ENCODE measurements around the gene NEDD4.

Gene NEDD4

DNA sequence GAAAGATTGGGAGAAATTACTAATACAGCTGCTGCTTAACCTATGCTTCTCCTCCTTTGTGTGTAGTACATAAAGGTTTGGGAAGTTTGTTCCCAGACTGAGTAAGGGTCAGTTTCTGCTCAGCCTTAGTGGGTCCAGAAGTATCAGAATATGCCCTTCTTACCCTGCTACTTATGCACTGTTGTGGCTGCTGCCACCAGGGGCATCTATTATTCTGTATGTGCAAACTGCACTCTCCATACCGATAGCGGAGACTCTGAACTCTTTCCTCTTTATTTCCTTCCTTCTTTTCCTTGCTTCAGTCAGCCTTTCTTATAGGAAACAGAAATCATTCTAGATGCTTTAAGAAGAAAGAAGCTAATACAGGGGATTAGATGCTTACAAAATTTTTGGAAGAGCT is 4.0 kb downstream of the NEDD4 start:
- no peak for TF ChIP-seq POLR2A (IDR thresholded peaks at IDR 0.05; ENCODE audit: extremely low read depth, insufficient read length)
- no peak for DNase-seq (ENCODE audit: low read depth)
- no peak overlapping the region for H3K4me3 ChIP-seq (ENCODE audit: low read depth, low read length)

GRCh38 chr15:55981582-55982249 is 11.7 kb downstream of the NEDD4 start:
- H3K4me3 ChIP-seq (ENCODE audit: low read depth, low read length): no peak overlapping the region
- TF ChIP-seq MYC (IDR thresholded peaks at IDR 0.05; ENCODE audit: low read depth, low read length) (no peak), POLR2A (IDR thresholded peaks at IDR 0.05; ENCODE audit: extremely low read depth, insufficient read length) (no peak), CTCF (IDR thresholded peaks at IDR 0.05; ENCODE audit: low read depth, low read length) (no peak)
- TF ChIP-seq, protein P1, sequence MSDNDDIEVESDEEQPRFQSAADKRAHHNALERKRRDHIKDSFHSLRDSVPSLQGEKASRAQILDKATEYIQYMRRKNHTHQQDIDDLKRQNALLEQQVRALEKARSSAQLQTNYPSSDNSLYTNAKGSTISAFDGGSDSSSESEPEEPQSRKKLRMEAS (IDR thresholded peaks at IDR 0.05; ENCODE audit: low read depth, low read length): no peak
- DNase-seq (ENCODE audit: low read depth): no peak

DNA sequence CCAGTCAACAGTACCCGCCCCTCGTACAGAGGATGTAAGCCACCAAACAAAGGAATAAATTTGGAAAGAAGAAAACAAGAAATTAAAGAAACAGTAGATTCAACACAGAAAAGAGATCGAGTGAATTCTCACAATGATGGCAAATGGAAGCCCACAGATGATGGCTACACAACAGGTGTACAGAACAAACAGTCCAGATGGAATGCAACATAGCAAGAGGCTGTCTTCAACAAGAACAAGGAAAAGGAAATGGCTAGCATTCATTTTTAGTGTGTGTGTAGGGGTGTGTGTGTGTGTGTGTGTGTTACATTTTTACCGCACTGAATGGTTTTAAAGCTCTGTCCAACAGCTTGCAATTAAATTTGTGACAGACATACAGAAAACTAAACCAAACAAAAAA is 12.9 kb downstream of the NEDD4 start:
- no peak for TF ChIP-seq POLR2A (IDR thresholded peaks at IDR 0.05; ENCODE audit: extremely low read depth, insufficient read length)
- TF ChIP-seq MYC (IDR thresholded peaks at IDR 0.05; ENCODE audit: low read depth, low read length): no peak
- TF ChIP-seq CTCF (IDR thresholded peaks at IDR 0.05; ENCODE audit: low read depth, low read length): no peak
- TF ChIP-seq, protein P1 (IDR thresholded peaks at IDR 0.05; ENCODE audit: low read depth, low read length): no peak

GRCh38 chr15:55977231-55977630 is 16.2 kb downstream of the NEDD4 start:
- DNase-seq (ENCODE audit: low read depth): no peak
- H3K4me3 ChIP-seq (ENCODE audit: low read depth, low read length): no peak overlapping the region
- no peak for TF ChIP-seq POLR2A (IDR thresholded peaks at IDR 0.05; ENCODE audit: extremely low read depth, insufficient read length)
- TF ChIP-seq MYC (IDR thresholded peaks at IDR 0.05; ENCODE audit: low read depth, low read length): no peak
- TF ChIP-seq, protein P1 (IDR thresholded peaks at IDR 0.05; ENCODE audit: low read depth, low read length): no peak
- no peak for TF ChIP-seq CTCF (IDR thresholded peaks at IDR 0.05; ENCODE audit: low read depth, low read length)

More for the DNA sequence above, 12.9 kb downstream of the NEDD4 start:
- no peak for DNase-seq (ENCODE audit: low read depth)
- no peak overlapping the region for H3K4me3 ChIP-seq (ENCODE audit: low read depth, low read length)

DNA sequence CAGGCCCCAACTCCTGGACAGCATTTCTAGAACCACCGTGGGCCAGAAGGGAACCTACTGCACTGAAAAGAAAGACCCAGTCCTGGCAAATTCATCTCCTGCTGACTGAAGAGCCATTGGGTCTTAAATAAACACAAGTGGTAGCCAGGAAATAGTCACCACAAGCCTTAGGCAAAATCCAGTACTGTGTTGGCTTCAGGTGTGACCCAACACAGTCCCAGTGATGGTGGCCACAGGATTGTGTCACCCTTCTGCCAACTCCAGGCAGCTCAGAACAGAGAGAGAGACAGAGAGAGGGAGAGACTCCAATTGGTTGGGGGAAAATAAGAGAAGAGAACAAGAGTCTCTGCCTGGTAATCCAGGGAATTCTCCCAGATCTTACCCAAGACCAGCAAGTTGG is 23.1 kb downstream of the NEDD4 start:
- H3K4me3 ChIP-seq (ENCODE audit: low read depth, low read length): no peak overlapping the region
- no peak for DNase-seq (ENCODE audit: low read depth)
- TF ChIP-seq CTCF (IDR thresholded peaks at IDR 0.05; ENCODE audit: low read depth, low read length) (no peak), POLR2A (IDR thresholded peaks at IDR 0.05; ENCODE audit: extremely low read depth, insufficient read length) (no peak), MYC (IDR thresholded peaks at IDR 0.05; ENCODE audit: low read depth, low read length) (no peak)

DNA sequence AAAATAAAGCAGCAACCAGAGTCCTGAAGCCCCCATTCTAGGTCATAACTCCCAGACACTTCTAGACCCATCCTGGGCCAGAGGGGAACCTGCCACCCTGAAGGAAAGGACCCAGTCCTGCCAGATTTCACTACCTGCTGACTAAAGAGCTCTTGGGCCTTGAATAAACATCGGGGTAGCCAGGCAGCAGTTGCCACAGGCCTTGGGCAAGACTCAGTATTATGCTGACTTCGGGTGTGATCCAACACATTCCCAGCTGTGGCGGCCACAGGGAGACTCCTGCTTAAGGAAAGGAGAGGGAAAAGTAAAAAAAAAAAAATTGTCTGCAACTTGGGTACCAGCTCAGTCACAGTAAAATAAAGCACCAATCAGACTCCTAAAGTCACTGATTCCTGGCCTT is 23.8 kb downstream of the NEDD4 start:
- no peak for TF ChIP-seq MYC (IDR thresholded peaks at IDR 0.05; ENCODE audit: low read depth, low read length)
- no peak for TF ChIP-seq CTCF (IDR thresholded peaks at IDR 0.05; ENCODE audit: low read depth, low read length)
- TF ChIP-seq, protein P1 (IDR thresholded peaks at IDR 0.05; ENCODE audit: low read depth, low read length): no peak
- no peak for TF ChIP-seq POLR2A (IDR thresholded peaks at IDR 0.05; ENCODE audit: extremely low read depth, insufficient read length)
- no peak overlapping the region for H3K4me3 ChIP-seq (ENCODE audit: low read depth, low read length)
- DNase-seq (ENCODE audit: low read depth): no peak

All from NB4 (cell line).